Dendritic cell treated with granulocyte-macrophage colony-stimulating factor and Interleukin-4, amounts not matched to agents 40 ng/mL and 50 ng/mL, for 4 days (primary cell): Measurements from ENCODE around the gene NOL4L.

Source experiments
- H3K27ac Mint-ChIP-seq: one replicate; pipeline ENCODE4 v1.8.0; 2022; ENCODE audit warnings: mild to moderate bottlenecking, mixed read lengths
- H3K27me3 Mint-ChIP-seq: one replicate; pipeline ENCODE4 v1.8.0; 2022; ENCODE audit warnings: mild to moderate bottlenecking, mixed read lengths
- H3K36me3 Mint-ChIP-seq: one replicate; pipeline ENCODE4 v1.8.0; 2022; ENCODE audit warnings: low read depth, mixed read lengths
- H3K4me1 Mint-ChIP-seq: one replicate; pipeline ENCODE4 v1.8.0; 2022; ENCODE audit warnings: low read depth, mixed read lengths
- H3K4me3 Mint-ChIP-seq: one replicate; pipeline ENCODE4 v1.8.0; 2022; ENCODE audit warnings: mild to moderate bottlenecking, moderate library complexity, mixed read lengths
- H3K9me3 Mint-ChIP-seq: one replicate; pipeline ENCODE4 v1.8.0; 2022; ENCODE audit warnings: mixed read lengths
- intact Hi-C: fragments of 100-400 bp; cut with micrococcal nuclease; formaldehyde crosslinking; loops from one replicate; pipeline ENCODE4 v1.15.0; 2022

NOL4L gene

GRCh38 chr20:32514760-32515159 lies 70.4 kb downstream of the NOL4L start:
- Mint-ChIP-seq H3K27ac (no peak overlapping the region), H3K4me1 (peaks cover 51% of the 10 kb centered on the region), H3K4me3 (no peak overlapping the region), H3K36me3 (peaks cover 55% of the 10 kb centered on the region), H3K27me3 (no peaks in the 10 kb centered on the region), H3K9me3 (no peaks in the 10 kb centered on the region)
- intact Hi-C loops = no loop called here

DNA sequence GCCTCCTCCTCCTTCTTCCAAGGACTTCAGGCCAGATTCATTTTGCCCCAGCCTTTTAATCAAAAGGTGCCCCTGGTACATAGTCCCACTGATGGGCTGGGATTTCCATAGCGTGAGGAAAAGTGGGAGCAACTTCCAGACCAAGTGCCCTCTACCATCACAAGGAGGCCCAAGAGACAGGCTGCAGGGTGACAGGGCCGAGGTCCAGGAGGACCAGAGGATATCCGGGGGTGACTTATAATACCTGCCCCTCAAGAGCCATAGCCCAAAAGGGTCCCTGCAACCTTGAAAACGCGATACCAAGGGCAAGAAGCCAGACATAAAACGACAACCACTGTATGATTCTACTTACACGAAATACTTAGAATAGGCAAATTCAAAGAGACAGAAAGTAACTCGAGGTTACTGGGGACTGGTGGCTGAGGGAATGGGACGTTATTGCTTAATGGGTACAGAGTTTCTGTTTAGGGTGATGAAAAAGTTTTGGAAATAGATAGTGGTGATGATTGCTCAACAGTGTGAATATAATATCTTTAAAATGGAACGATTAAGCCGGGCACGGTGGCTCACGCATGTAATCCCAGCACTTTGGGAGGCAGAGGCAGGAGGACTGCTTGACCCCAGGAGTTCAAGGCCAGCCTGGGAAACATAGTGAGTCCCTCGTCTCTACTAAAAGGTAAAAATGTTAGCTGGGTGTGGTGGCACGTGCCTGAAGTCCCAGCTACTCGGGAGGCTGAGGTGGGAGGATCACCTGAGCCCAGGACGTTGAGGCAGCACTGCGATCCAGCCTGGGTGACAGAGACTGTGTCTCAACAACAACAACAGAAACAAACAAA lies 71.9 kb downstream of the NOL4L start:
- Mint-ChIP-seq H3K27me3 (no peaks in the 10 kb centered on the region), H3K27ac (no peak overlapping the region), H3K36me3 (peaks cover 49% of the 10 kb centered on the region), H3K4me3 (no peak overlapping the region), H3K4me1 (peaks cover 61% of the 10 kb centered on the region), H3K9me3 (no peaks in the 10 kb centered on the region)
- intact Hi-C loops = no loop called here

GRCh38 chr20:32512047-32512385 lies 73.1 kb downstream of the NOL4L start:
- Mint-ChIP-seq H3K4me3 (no peak overlapping the region), H3K27ac (no peak overlapping the region), H3K9me3 (no peaks in the 10 kb centered on the region), H3K27me3 (no peaks in the 10 kb centered on the region), H3K4me1 (peaks cover 53% of the 10 kb centered on the region), H3K36me3 (peaks cover 41% of the 10 kb centered on the region)
- intact Hi-C loops = no loop called here

GRCh38 chr20:32511358-32512046 lies 73.6 kb downstream of the NOL4L start:
- Mint-ChIP-seq H3K36me3 (peaks cover 39% of the 10 kb centered on the region), H3K9me3 (no peaks in the 10 kb centered on the region), H3K4me1 (peaks cover 56% of the 10 kb centered on the region), H3K27me3 (no peaks in the 10 kb centered on the region), H3K27ac (no peak overlapping the region), H3K4me3 (no peak overlapping the region)
- intact Hi-C loops = no loop called here

GRCh38 chr20:32510601-32511357 lies 74.4 kb downstream of the NOL4L start:
- Mint-ChIP-seq H3K4me3 (no peak overlapping the region), H3K27ac (no peak overlapping the region), H3K4me1 (peaks cover 57% of the 10 kb centered on the region), H3K27me3 (no peaks in the 10 kb centered on the region), H3K9me3 (no peaks in the 10 kb centered on the region), H3K36me3 (peaks cover 31% of the 10 kb centered on the region)
- intact Hi-C loops = no loop called here

DNA sequence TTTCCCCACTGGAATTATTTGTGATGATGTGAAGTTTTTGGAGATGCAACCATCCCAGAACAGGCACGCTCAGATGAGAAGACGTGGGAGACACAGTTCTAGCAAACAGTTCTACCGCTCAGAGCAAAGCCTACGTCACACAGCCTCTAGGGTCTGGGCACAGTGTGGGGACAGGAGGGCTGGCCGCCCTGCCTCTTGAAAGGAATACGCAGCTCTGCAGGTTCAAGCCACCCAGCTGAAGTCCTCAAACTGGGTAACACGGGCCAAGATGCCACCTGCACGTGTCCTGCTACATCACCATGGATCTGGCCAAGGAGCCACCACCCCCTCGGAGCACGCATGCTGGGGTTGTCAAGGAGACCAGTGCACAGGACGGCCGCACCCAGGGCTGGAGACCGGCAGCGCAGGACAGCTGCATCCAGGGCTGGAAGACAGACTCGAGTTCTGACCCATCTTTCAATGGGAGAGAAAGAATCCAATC lies 75.0 kb downstream of the NOL4L start:
- no peak overlapping the region for H3K27ac Mint-ChIP-seq

GRCh38 chr20:32509639-32510066 lies 75.5 kb downstream of the NOL4L start:
- peaks cover 60% of the 10 kb centered on the region for H3K4me1 Mint-ChIP-seq
- H3K4me3 Mint-ChIP-seq = no peak overlapping the region
- intact Hi-C loops = no loop called here
- no peak overlapping the region for H3K27ac Mint-ChIP-seq
- no peaks in the 10 kb centered on the region for H3K9me3 Mint-ChIP-seq
- H3K27me3 Mint-ChIP-seq = no peaks in the 10 kb centered on the region
- peaks cover 24% of the 10 kb centered on the region for H3K36me3 Mint-ChIP-seq

More for the DNA sequence above, 75.0 kb downstream of the NOL4L start:
- intact Hi-C loops = no loop called here
- Mint-ChIP-seq H3K4me3 (no peak overlapping the region), H3K27me3 (no peaks in the 10 kb centered on the region), H3K36me3 (peaks cover 25% of the 10 kb centered on the region), H3K4me1 (peaks cover 60% of the 10 kb centered on the region), H3K9me3 (no peaks in the 10 kb centered on the region)

GRCh38 chr20:32508775-32509119 lies 76.4 kb downstream of the NOL4L start:
- Mint-ChIP-seq H3K27me3 (no peaks in the 10 kb centered on the region), H3K36me3 (peaks cover 31% of the 10 kb centered on the region), H3K4me1 (peaks cover 52% of the 10 kb centered on the region), H3K27ac (no peak overlapping the region), H3K9me3 (no peaks in the 10 kb centered on the region), H3K4me3 (no peak overlapping the region)
- intact Hi-C loops = no loop called here

DNA sequence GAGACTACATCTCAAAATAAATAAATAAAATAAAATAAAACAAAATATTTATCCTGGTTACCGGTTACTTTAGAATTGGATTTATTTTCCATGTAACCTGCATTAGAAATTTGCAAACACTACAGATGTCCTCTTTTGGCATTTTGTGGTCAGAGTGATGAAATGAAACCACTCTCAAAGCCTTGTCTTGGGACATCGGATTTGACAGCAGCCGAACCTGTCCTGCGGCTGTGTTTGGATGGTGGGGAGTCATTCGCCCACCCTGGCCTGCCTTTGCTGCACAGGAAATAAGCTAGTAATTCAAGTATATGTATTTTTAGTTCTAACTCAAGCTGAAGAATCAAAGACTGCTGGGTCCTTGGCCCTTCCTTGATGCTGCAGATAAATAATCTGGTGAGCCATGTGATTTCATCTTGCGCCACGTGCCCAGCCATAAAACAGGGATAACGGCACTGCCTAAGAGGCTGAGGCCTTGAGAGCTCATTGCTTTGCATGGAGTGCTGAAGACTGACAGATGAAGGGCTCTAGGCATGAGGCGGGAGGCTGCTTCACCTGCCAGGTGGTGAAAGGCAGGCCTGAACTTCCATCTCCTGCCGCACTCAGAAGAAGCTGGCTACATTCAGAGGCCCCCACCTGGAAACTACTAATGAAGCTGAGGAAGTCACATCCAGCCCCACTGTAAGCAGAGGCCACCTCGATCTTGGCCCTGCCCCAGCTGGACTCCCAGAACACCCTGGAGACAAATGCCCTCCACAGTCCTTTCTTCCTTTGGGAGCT lies 76.9 kb downstream of the NOL4L start:
- intact Hi-C loops = no loop called here
- Mint-ChIP-seq H3K27ac (no peak overlapping the region), H3K36me3 (peaks cover 31% of the 10 kb centered on the region), H3K27me3 (no peaks in the 10 kb centered on the region), H3K4me3 (no peak overlapping the region), H3K4me1 (peaks cover 49% of the 10 kb centered on the region), H3K9me3 (no peaks in the 10 kb centered on the region)

GRCh38 chr20:32506721-32507120 lies 78.4 kb downstream of the NOL4L start:
- H3K9me3 Mint-ChIP-seq = no peaks in the 10 kb centered on the region
- no peak overlapping the region for H3K4me3 Mint-ChIP-seq
- H3K27me3 Mint-ChIP-seq = no peaks in the 10 kb centered on the region
- no peak overlapping the region for H3K27ac Mint-ChIP-seq
- H3K4me1 Mint-ChIP-seq = peaks cover 51% of the 10 kb centered on the region
- H3K36me3 Mint-ChIP-seq = peaks cover 31% of the 10 kb centered on the region
- intact Hi-C loops = no loop called here

DNA sequence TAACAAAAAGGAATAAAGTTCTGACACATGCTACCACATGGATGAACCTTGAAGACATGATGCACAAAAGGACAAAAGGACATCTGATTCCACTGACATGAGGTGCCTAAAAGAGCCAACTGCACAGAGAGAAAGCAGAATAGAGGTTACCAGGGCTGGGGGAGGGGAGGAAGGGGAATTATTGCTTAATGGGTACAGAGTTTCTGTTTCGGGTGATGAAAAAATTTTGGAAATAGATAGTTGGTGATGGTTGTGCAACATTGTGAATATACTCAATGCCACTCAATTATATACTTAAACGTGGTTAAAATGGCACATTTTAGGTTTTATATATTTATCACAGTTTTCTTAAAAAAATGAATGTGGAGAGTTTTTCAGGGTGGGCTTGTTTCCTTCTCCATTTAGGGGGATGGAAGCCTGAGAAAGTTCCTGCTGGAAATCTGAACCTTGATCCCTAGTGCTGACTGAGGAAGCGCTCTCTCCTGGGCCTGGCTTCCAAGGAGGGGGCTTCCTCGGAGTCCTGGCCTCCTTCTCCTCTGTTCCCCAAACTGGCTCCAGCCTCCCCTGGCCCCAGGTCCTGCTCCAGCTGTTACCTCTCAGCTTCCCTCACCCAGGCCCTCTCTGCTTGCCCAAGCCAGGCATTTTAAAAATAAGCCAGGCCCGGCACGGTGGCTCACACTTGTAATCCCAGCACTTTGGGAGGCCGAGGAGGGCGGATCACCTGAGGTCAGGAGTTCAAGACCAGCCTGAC lies 79.2 kb downstream of the NOL4L start:
- intact Hi-C loops = no loop called here
- H3K27ac Mint-ChIP-seq = no peak overlapping the region
- no peaks in the 10 kb centered on the region for H3K27me3 Mint-ChIP-seq
- no peaks in the 10 kb centered on the region for H3K9me3 Mint-ChIP-seq
- H3K4me3 Mint-ChIP-seq = no peak overlapping the region
- H3K4me1 Mint-ChIP-seq = peaks cover 55% of the 10 kb centered on the region
- H3K36me3 Mint-ChIP-seq = peaks cover 31% of the 10 kb centered on the region

GRCh38 chr20:32501709-32502108 lies 83.4 kb downstream of the NOL4L start:
- intact Hi-C loops = no loop called here
- Mint-ChIP-seq H3K4me3 (no peak overlapping the region), H3K9me3 (no peaks in the 10 kb centered on the region), H3K36me3 (peaks cover 14% of the 10 kb centered on the region), H3K27me3 (no peaks in the 10 kb centered on the region), H3K4me1 (peaks cover 46% of the 10 kb centered on the region), H3K27ac (no peak overlapping the region)

GRCh38 chr20:32497589-32498224 lies 87.4 kb downstream of the NOL4L start:
- no peak overlapping the region for H3K4me3 Mint-ChIP-seq
- H3K27me3 Mint-ChIP-seq = no peaks in the 10 kb centered on the region
- intact Hi-C loops = no loop called here

More at GRCh38 chr20:32497589-32498224, 87.4 kb downstream of the NOL4L start:
- peaks cover 16% of the 10 kb centered on the region for H3K36me3 Mint-ChIP-seq
- no peak overlapping the region for H3K27ac Mint-ChIP-seq
- no peaks in the 10 kb centered on the region for H3K9me3 Mint-ChIP-seq
- peaks cover 32% of the 10 kb centered on the region for H3K4me1 Mint-ChIP-seq
